ENCODE data around the gene PRR7.

Gene PRR7

GRCh38 chr5:177425196-177425800 is 21.3 kb upstream of the PRR7 start:
- DNase-seq, result no peak

- DNase-seq, result peak; percentile 100
Observed at GRCh38 chr5:177425801-177426565, 20.6 kb upstream of the PRR7 start.

- DNase-seq, result peak; percentile 76
Observed at GRCh38 chr5:177426566-177427210, 19.9 kb upstream of the PRR7 start, which contains the start of gene GRK6. GRK6 (plus strand) TSS chr5:177426676; CDS start chr5:177426846, 170 bp downstream.

GRCh38 chr5:177427211-177427822 is 19.3 kb upstream of the PRR7 start:
- no peak for DNase-seq

GRCh38 chr5:177427919-177428573 is 18.6 kb upstream of the PRR7 start:
- DNase-seq, result no peak

GRCh38 chr5:177428574-177429217 is 17.9 kb upstream of the PRR7 start:
- DNase-seq, result no peak

- peak; percentile 85 for DNase-seq
Observed at GRCh38 chr5:177429248-177430040, 17.2 kb upstream of the PRR7 start.

- no peak for DNase-seq
Observed at GRCh38 chr5:177430140-177430951, 16.3 kb upstream of the PRR7 start.

- no peak for DNase-seq
Observed at GRCh38 chr5:177430972-177431316, 15.7 kb upstream of the PRR7 start.

GRCh38 chr5:177431317-177432142 is 15.1 kb upstream of the PRR7 start:
- peak; percentile 87 for DNase-seq

GRCh38 chr5:177432143-177432838 is 14.3 kb upstream of the PRR7 start:
- no peak for DNase-seq

GRCh38 chr5:177432839-177433657 is 13.6 kb upstream of the PRR7 start:
- DNase-seq, result no peak

GRCh38 chr5:177433658-177434217 is 12.9 kb upstream of the PRR7 start:
- no peak for DNase-seq

GRCh38 chr5:177434437-177434836 is 12.2 kb upstream of the PRR7 start:
- peak; percentile 57 for DNase-seq

GRCh38 chr5:177434942-177435738 is 11.5 kb upstream of the PRR7 start:
- no peak for DNase-seq

- no peak for DNase-seq
Observed at GRCh38 chr5:177435847-177436536, 10.6 kb upstream of the PRR7 start.
